B cell (primary cell): ENCODE data around the gene CD44.

ENCODE experiments used
- EZH2 ChIP-seq: IDR thresholded peaks from 2 replicates; pipeline ENCODE4 v1.6.1; 2012; ENCODE audit warnings: borderline replicate concordance, low read depth, mild to moderate bottlenecking, moderate library complexity, low read length; ENCODE audit not compliant: insufficient read depth, poor library complexity, severe bottlenecking
- TF ChIP-seq, protein P1 (sequence below): fragments of 200-600 bp; IDR thresholded peaks from one replicate; pipeline ENCODE4 v1.8.0; 2022; ENCODE audit warnings: antibody characterized with exemption, mild to moderate bottlenecking

DNA sequence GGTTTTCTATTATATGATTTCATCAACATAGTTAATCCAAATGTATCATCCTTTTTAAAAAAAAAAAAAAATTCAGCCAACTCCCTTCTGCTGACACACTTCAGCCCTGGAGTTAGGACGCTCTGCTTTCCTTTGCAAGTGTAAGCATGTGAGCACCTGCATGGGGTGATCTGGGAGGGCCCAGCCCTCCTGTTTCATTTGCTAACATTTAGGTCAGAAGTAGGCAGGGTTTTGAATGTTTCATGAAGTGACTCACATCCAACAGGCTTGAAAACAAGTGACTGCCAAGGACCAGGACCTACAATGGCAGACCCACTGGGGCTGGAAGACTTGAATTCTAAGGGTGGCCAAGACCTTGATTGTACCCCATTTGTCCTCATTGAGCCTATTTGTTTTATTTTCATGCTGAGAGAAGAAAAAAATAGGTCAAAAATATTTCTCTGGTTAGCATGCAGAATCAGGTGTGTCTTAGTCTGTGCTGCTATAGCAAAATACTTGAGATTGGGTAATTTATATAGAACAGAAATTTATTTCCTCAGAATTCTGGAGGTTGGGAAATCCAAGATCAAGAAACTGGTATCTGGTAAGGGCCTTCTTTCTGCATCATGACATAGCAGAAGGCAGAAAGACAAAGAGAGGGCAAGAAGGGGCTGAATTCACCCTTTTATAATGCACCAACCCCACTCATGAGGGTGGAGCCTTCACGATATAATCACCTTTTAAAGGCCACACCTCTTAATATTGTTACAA, 137.6 kb downstream of the CD44 start:
- TF ChIP-seq, protein P1, sequence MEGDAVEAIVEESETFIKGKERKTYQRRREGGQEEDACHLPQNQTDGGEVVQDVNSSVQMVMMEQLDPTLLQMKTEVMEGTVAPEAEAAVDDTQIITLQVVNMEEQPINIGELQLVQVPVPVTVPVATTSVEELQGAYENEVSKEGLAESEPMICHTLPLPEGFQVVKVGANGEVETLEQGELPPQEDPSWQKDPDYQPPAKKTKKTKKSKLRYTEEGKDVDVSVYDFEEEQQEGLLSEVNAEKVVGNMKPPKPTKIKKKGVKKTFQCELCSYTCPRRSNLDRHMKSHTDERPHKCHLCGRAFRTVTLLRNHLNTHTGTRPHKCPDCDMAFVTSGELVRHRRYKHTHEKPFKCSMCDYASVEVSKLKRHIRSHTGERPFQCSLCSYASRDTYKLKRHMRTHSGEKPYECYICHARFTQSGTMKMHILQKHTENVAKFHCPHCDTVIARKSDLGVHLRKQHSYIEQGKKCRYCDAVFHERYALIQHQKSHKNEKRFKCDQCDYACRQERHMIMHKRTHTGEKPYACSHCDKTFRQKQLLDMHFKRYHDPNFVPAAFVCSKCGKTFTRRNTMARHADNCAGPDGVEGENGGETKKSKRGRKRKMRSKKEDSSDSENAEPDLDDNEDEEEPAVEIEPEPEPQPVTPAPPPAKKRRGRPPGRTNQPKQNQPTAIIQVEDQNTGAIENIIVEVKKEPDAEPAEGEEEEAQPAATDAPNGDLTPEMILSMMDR: no peak
- TF ChIP-seq EZH2: no peak
